GM12878 (cell line): ENCODE results near the gene CNOT8. TPM values are rescaled to one million over a fixed set of nuclear protein-coding genes. Genes with fewer than 3 reads are reported as not detected.

Experiments
- ATAC-seq: fragments of 200-7000 bp; cut with Tn5 transposase; 3 replicates; pipeline ENCODE4 v1.9.1; 2020; ENCODE audit warnings: mild to moderate bottlenecking, moderate library complexity
- BruUV-seq: library from RNA; stranded (reverse); fragments of 400-500 nt; replicated peaks from 2 replicates; lab custom pipeline; 2021; lab: Mats Ljungman, UMichigan
- CTCF ChIA-PET: fragments of 300-600 bp; sonication (Branson Sonifier 250); formaldehyde crosslinking; extraction: SDS; loops from one replicate; lab custom pipeline; 2021; ENCODE audit warnings: inconsistent platforms; lab: Yijun Ruan, JAX
- POLR2A ChIA-PET: fragments of 350-600 bp; formaldehyde crosslinking; extraction: SDS; loops from one replicate; lab custom pipeline; 2021; ENCODE audit warnings: inconsistent platforms; lab: Charles Lee
- RAD21 ChIA-PET: fragments of 300-600 bp; sonication (Branson Sonifier 250); formaldehyde crosslinking; loops from one replicate; lab custom pipeline; 2023; ENCODE audit warnings: antibody characterized with exemption; ENCODE audit not compliant: unreplicated experiment; lab: Charles Lee
- SMC1A ChIA-PET: fragments of 300-600 bp; sonication (Branson Sonifier 250); formaldehyde crosslinking; loops from one replicate; lab custom pipeline; 2023; ENCODE audit not compliant: unreplicated experiment, uncharacterized antibody; lab: Charles Lee
- DNase-seq: peaks from one replicate; pipeline ENCODE4 v3.0.0-alpha.2; 2011; ENCODE audit warnings: low read depth, low spot score
- FAIRE-seq: peaks from 3 replicates; lab custom pipeline; 2011; peaks lifted over from hg19 to GRCh38; lab: Jason Lieb, UNC
- H2AFZ ChIP-seq: 2 replicates; pipeline ENCODE4 v1.6.0; 2011; ENCODE audit warnings: low read depth, low read length, control low read depth; ENCODE audit not compliant: control insufficient read depth
- H3K27ac ChIP-seq: 2 replicates; pipeline ENCODE4 v1.5.1; 2011; ENCODE audit warnings: control low read depth; ENCODE audit not compliant: control insufficient read depth, insufficient read depth
- H3K27me3 ChIP-seq, 2 experiments: replicated peaks in 1 of 2; 2 replicates each; pipeline versions ENCODE4 v1.6.0 to v1.6.1; 2011; ENCODE audit warnings: low read length in 1 of 2; ENCODE audit not compliant: control insufficient read depth in 2 of 2, insufficient read depth in 2 of 2
- H3K36me3 ChIP-seq, 2 experiments: 2 replicates each; pipeline ENCODE4 v1.5.1; 2011; ENCODE audit warnings: low read length in 1 of 2; ENCODE audit not compliant: control insufficient read depth in 2 of 2, insufficient read depth in 2 of 2
- H3K4me1 ChIP-seq: 2 replicates; pipeline ENCODE4 v1.6.1; 2011; ENCODE audit warnings: mild to moderate bottlenecking, low read length, moderate library complexity, mixed read lengths; ENCODE audit not compliant: control insufficient read depth, insufficient read depth
- H3K4me2 ChIP-seq: 2 replicates; pipeline ENCODE4 v1.6.0; 2011; ENCODE audit warnings: control low read depth; ENCODE audit not compliant: control insufficient read depth, insufficient read depth
- H3K4me3 ChIP-seq: fragments of 200-600 bp; sonication (generic); 2 replicates; pipeline ENCODE4 v1.5.1; 2016
- H3K79me2 ChIP-seq: 2 replicates; pipeline ENCODE4 v1.6.0; 2011; ENCODE audit warnings: low read length; ENCODE audit not compliant: control insufficient read depth, insufficient read depth
- H3K9ac ChIP-seq: 2 replicates; pipeline ENCODE4 v1.8.0; 2011; ENCODE audit warnings: low read length, control low read depth, mixed read lengths; ENCODE audit not compliant: control insufficient read depth, insufficient read depth
- H3K9me3 ChIP-seq: replicated peaks from 3 replicates; pipeline ENCODE4 v1.5.1; 2011; ENCODE audit warnings: mild to moderate bottlenecking, low read length; ENCODE audit not compliant: control insufficient read depth, insufficient read depth
- H4K20me1 ChIP-seq: 2 replicates; pipeline ENCODE4 v1.6.0; 2011; ENCODE audit not compliant: control insufficient read depth, insufficient read depth
- CHD2 ChIP-seq: IDR thresholded peaks from 2 replicates; pipeline ENCODE4 v1.6.1; 2011; ENCODE audit warnings: low read depth, low read length, improper control_type of control experiment, borderline replicate concordance
- CREB1 ChIP-seq: IDR thresholded peaks from 2 replicates; pipeline ENCODE4 v1.6.1; 2012; ENCODE audit warnings: low read depth, mild to moderate bottlenecking, inconsistent platforms
- IKZF1 ChIP-seq: fragments of 450-650 bp; conservative IDR thresholded peaks from 2 replicates; pipeline ENCODE4 v1.6.1; 2017; ENCODE audit warnings: antibody characterized with exemption, mild to moderate bottlenecking
- MTA2 ChIP-seq: fragments of 450-650 bp; IDR thresholded peaks from 2 replicates; pipeline ENCODE4 v1.6.1; 2016; ENCODE audit warnings: low read depth, mild to moderate bottlenecking, moderate library complexity
- NFYA ChIP-seq: IDR thresholded peaks from 2 replicates; pipeline ENCODE4 v1.6.1; 2011; ENCODE audit warnings: low read depth, mild to moderate bottlenecking, low read length, improper control_type of control experiment, borderline replicate concordance
- PAX5 ChIP-seq: IDR thresholded peaks from 2 replicates; pipeline ENCODE4 v1.6.1; 2011; ENCODE audit warnings: low read depth, low read length, borderline replicate concordance
- POLR2A ChIP-seq: IDR thresholded peaks from 2 replicates; pipeline ENCODE4 v1.6.1; 2011; ENCODE audit warnings: low read depth, mild to moderate bottlenecking, low read length
- POLR2AphosphoS5 ChIP-seq: IDR thresholded peaks from 2 replicates; pipeline ENCODE4 v1.6.1; 2011; ENCODE audit warnings: mild to moderate bottlenecking, low read length, inconsistent platforms
- RAD21 ChIP-seq: IDR thresholded peaks from 2 replicates; pipeline ENCODE4 v1.6.1; 2011; ENCODE audit warnings: mild to moderate bottlenecking, low read depth, low read length, moderate library complexity; ENCODE audit not compliant: insufficient read depth
- RCOR1 ChIP-seq: conservative IDR thresholded peaks from 2 replicates; pipeline ENCODE4 v1.6.1; 2012; ENCODE audit warnings: low read depth, low read length, improper control_type of control experiment
- RFX5 ChIP-seq: IDR thresholded peaks from 2 replicates; pipeline ENCODE4 v1.6.1; 2011; ENCODE audit warnings: low read depth, low read length, improper control_type of control experiment
- SP1 ChIP-seq: IDR thresholded peaks from one replicate; pipeline ENCODE4 v1.6.1; 2011; ENCODE audit warnings: low read depth, low read length
- TARDBP ChIP-seq: IDR thresholded peaks from 2 replicates; pipeline ENCODE4 v1.6.1; 2016; ENCODE audit warnings: borderline replicate concordance
- TCF7 ChIP-seq: IDR thresholded peaks from 2 replicates; pipeline ENCODE4 v1.6.1; 2014; ENCODE audit warnings: antibody characterized with exemption, borderline replicate concordance
- ZNF24 ChIP-seq: fragments of 450-650 bp; IDR thresholded peaks from 2 replicates; pipeline ENCODE4 v1.6.1; 2017; ENCODE audit warnings: antibody characterized with exemption, mild to moderate bottlenecking
- WGBS: methylation state at CpG from one replicate; pipeline ENCODE4 v1.1.6; 2016; ENCODE audit warnings: low lambda C conversion rate; ENCODE audit not compliant: insufficient replicate concordance, insufficient coverage; ENCODE audit errors: missing lambda C conversion rate; 5-methylcytosine and 5-hydroxymethylcytosine counted together
- in situ Hi-C: fragments of 300-500 bp; cut with MboI; formaldehyde crosslinking; loops from 9 replicates; pipeline ENCODE4 v1.14.3; 2018; ENCODE audit warnings: mixed read lengths
- intact Hi-C: fragments of 100-400 bp; cut with micrococcal nuclease; formaldehyde crosslinking; loops from one replicate; pipeline ENCODE4 v1.14.2; 2022; ENCODE audit not compliant: unreplicated experiment
- polyA plus RNA-seq, 11 experiments: library from polyadenylated mRNA; depleted of rRNA in 4 of 11; unstranded in 6 of 11; stranded (reverse) in 5 of 11; fragments of >200 nt; fragmentation: Nextera tagmentation in 4 of 11; fragmentation: Illumina TruSeq in 1 of 11; extraction: Ambion mirVana in 4 of 11; extraction: Trizol in 1 of 11; gene quantifications; 1 replicate in 1 of 11; 2 replicates in 10 of 11; pipeline versions ENCODE4 v1.2.1 to v1.2.3, GENCODE V29; 2011 to 2016; ENCODE audit warnings: inconsistent platforms in 2 of 11, missing spikeins in 2 of 11, low read depth in 1 of 11
- total RNA-seq, 4 experiments: library from RNA; depleted of rRNA in 3 of 4; stranded (reverse); fragments of >200 nt in 3 of 4; fragmentation: Illumina TruSeq in 1 of 4; extraction: Trizol in 1 of 4; gene quantifications; 2 replicates each; pipeline versions ENCODE4 v1.2.1 to v1.2.3, GENCODE V29; 2013 to 2021
- TF ChIP-seq, protein P1 (sequence below): fragments of 450-650 bp; IDR thresholded peaks from 2 replicates; pipeline ENCODE4 v1.6.1; 2017; ENCODE audit warnings: mild to moderate bottlenecking, low read depth, inconsistent platforms; ENCODE audit not compliant: poor library complexity, severe bottlenecking
- TF ChIP-seq, protein P2 (sequence below): IDR thresholded peaks from 2 replicates; pipeline ENCODE4 v1.6.1; 2011; ENCODE audit warnings: borderline replicate concordance, low read depth, mild to moderate bottlenecking, moderate library complexity, mixed read lengths, low read length; ENCODE audit not compliant: insufficient read depth; ENCODE audit errors: extremely low read length
- TF ChIP-seq, protein P3 (sequence below): IDR thresholded peaks from 2 replicates; pipeline ENCODE4 v1.6.1; 2011; ENCODE audit warnings: mild to moderate bottlenecking, low read depth, low read length, moderate library complexity; ENCODE audit not compliant: insufficient replicate concordance

Gene CNOT8
- total and polyA plus RNA-seq, 10 of the 15 experiments (the other 5 are each of a cell fraction or from before 2014, with no cell fraction given): 13.2 to 57.1 (median 39.0) TPM

DNA sequence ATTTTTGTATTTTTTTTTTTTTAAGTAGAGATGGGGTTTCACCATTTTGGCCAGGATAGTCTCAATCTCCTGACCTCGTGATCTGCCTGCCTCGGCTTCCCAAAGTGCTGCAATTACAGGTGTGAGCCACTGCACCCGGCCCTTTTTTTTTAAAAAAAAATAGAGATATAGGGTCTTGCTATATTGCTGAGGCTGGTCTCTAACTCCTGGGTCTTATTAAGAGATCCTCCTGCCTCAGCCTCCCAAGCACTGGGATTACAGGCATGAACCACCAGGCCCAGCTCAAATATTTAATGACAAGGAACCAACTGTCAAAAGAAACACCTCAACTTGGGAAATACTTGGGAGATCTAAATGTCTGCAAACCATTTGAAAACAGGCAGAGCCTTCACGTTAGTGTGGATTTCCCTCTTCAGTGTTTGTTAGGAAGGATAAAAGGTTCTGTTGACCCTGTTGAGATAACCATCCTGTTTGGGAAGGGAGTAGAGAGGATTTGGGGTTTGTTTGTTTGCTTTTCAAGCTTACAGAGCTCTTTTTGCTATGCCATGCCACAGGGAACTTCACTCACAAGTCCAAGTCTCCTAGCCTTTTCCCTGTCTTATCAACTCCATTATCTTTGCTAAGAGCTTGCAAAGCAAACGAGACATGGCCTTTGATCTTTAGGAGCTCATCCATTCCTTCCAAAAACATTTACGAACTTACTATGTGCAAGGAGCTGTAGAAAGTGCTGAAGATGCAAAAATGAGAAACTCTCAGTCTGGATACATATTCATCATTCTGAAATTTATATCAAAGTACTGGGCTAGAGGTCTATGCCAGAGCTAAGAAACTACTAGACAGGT lies 15.5 kb upstream of the CNOT8 start:
- no TSS peak for BruUV-seq
- no peak overlapping the region for H3K4me2 ChIP-seq
- DNase-seq: no peak
- SMC1A ChIA-PET: no interaction called here
- H3K36me3 ChIP-seq: no peaks in the 10 kb centered on the region
- no peak overlapping the region for H3K27ac ChIP-seq
- TF ChIP-seq ZNF24 (no peak), PAX5 (no peak), RCOR1 (no peak), IKZF1 (no peak), TCF7 (no peak), SP1 (no peak), NFYA (no peak), POLR2A (no peak), CREB1 (no peak), MTA2 (no peak), POLR2AphosphoS5 (no peak), RFX5 (no peak), TARDBP (no peak), RAD21 (no peak), CHD2 (no peak)
- TF ChIP-seq, protein P1, sequence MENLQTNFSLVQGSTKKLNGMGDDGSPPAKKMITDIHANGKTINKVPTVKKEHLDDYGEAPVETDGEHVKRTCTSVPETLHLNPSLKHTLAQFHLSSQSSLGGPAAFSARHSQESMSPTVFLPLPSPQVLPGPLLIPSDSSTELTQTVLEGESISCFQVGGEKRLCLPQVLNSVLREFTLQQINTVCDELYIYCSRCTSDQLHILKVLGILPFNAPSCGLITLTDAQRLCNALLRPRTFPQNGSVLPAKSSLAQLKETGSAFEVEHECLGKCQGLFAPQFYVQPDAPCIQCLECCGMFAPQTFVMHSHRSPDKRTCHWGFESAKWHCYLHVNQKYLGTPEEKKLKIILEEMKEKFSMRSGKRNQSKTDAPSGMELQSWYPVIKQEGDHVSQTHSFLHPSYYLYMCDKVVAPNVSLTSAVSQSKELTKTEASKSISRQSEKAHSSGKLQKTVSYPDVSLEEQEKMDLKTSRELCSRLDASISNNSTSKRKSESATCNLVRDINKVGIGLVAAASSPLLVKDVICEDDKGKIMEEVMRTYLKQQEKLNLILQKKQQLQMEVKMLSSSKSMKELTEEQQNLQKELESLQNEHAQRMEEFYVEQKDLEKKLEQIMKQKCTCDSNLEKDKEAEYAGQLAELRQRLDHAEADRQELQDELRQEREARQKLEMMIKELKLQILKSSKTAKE: no peak
- TF ChIP-seq, protein P2, sequence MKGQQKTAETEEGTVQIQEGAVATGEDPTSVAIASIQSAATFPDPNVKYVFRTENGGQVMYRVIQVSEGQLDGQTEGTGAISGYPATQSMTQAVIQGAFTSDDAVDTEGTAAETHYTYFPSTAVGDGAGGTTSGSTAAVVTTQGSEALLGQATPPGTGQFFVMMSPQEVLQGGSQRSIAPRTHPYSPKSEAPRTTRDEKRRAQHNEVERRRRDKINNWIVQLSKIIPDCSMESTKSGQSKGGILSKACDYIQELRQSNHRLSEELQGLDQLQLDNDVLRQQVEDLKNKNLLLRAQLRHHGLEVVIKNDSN: no peak
- TF ChIP-seq, protein P3, sequence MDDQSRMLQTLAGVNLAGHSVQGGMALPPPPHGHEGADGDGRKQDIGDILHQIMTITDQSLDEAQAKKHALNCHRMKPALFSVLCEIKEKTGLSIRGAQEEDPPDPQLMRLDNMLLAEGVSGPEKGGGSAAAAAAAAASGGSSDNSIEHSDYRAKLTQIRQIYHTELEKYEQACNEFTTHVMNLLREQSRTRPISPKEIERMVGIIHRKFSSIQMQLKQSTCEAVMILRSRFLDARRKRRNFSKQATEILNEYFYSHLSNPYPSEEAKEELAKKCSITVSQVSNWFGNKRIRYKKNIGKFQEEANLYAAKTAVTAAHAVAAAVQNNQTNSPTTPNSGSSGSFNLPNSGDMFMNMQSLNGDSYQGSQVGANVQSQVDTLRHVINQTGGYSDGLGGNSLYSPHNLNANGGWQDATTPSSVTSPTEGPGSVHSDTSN: no peak
- no peak for FAIRE-seq
- RAD21 ChIA-PET: no interaction called here
- no peaks in the 10 kb centered on the region for H4K20me1 ChIP-seq
- WGBS: 86% methylated on average over 6 of the region's 6 CpGs
- no peak overlapping the region for H3K9ac ChIP-seq
- CTCF ChIA-PET: interaction anchor here (0.6 to 1.2 kb wide), 2 partner anchors 78 to 192 kb away, joined by 3 to 4 read pairs; no protein-coding TSS in a partner anchor
- no peaks in the 10 kb centered on the region for H3K79me2 ChIP-seq
- POLR2A ChIA-PET: no interaction called here
- intact Hi-C loops: loop anchor here (1.0 kb wide), 1 partner anchor 14 kb away; no protein-coding TSS in a partner anchor
- ATAC-seq: no peak
- no peak overlapping the region for H2AFZ ChIP-seq
- H3K4me3 ChIP-seq: no peak overlapping the region
- H3K27me3 ChIP-seq: no peaks in the 10 kb centered on the region
- H3K9me3 ChIP-seq: no peaks in the 10 kb centered on the region
- in situ Hi-C loops: no loop called here
- no peaks in the 10 kb centered on the region for H3K4me1 ChIP-seq
